H1 (cell line): Measurements from ENCODE around the gene CISH. TPM values are rescaled to one million over a fixed set of nuclear protein-coding genes. Genes with fewer than 3 reads are reported as not detected.

Experiments used
- CTCF ChIA-PET: fragments of 300-600 bp; sonication (Branson Sonifier 250); formaldehyde crosslinking; loops from one replicate; lab custom pipeline; 2021; ENCODE audit not compliant: partially characterized antibody; lab: Charles Lee
- POLR2A ChIA-PET: fragments of 300-600 bp; sonication (Branson Sonifier 250); formaldehyde crosslinking; loops from one replicate; lab custom pipeline; 2021; ENCODE audit warnings: inconsistent platforms; ENCODE audit not compliant: partially characterized antibody; lab: Charles Lee
- DNase-seq, 2 experiments: peaks; one replicate each; pipeline versions ENCODE4 v3.0.0 to v3.0.0-alpha.2; 2010 to 2022; ENCODE audit warnings: low spot score in 2 of 2, low read depth in 1 of 2, mixed read lengths in 1 of 2
- FAIRE-seq: peaks from 2 replicates; lab custom pipeline; 2011; peaks lifted over from hg19 to GRCh38; lab: Jason Lieb, UNC
- H2AFZ ChIP-seq: 2 replicates; pipeline ENCODE4 v1.8.1; 2012; ENCODE audit warnings: low read length, inconsistent platforms
- H2AK5ac ChIP-seq: 2 replicates; pipeline ENCODE4 v1.6.1; 2013; ENCODE audit warnings: low read depth, low read length
- H2BK120ac ChIP-seq: replicated peaks from 2 replicates; pipeline ENCODE3; 2013; ENCODE audit warnings: low read depth, low read length, inconsistent platforms
- H2BK12ac ChIP-seq: 2 replicates; pipeline ENCODE4 v1.6.1; 2013; ENCODE audit warnings: low read depth, low read length
- H2BK15ac ChIP-seq: 2 replicates; pipeline ENCODE4 v1.6.1; 2013; ENCODE audit warnings: low read length
- H2BK20ac ChIP-seq: 2 replicates; pipeline ENCODE4 v1.6.1; 2013; ENCODE audit warnings: low read length
- H2BK5ac ChIP-seq: 2 replicates; pipeline ENCODE4 v1.6.1; 2013; ENCODE audit warnings: low read depth, low read length
- H3K14ac ChIP-seq: 2 replicates; pipeline ENCODE4 v1.6.1; 2013; ENCODE audit warnings: inconsistent platforms; ENCODE audit not compliant: insufficient read length
- H3K18ac ChIP-seq: 2 replicates; pipeline ENCODE4 v1.6.1; 2013; ENCODE audit warnings: low read length; ENCODE audit errors: extremely low read depth
- H3K23ac ChIP-seq: 2 replicates; pipeline ENCODE4 v1.6.1; 2013; ENCODE audit warnings: inconsistent platforms; ENCODE audit not compliant: insufficient read length
- H3K23me2 ChIP-seq: 2 replicates; pipeline ENCODE4 v1.6.1; 2013; ENCODE audit warnings: low read depth, low read length
- H3K27ac ChIP-seq: 2 replicates; pipeline ENCODE4 v1.6.1; 2011; ENCODE audit warnings: low read depth, low read length, inconsistent platforms
- H3K27me3 ChIP-seq, 4 experiments: replicated peaks in 1 of 4; 1 replicate in 1 of 4; 2 replicates in 3 of 4; pipeline versions ENCODE4 v1.6.1 to v1.8.1; 2011 to 2013; ENCODE audit warnings: low read length in 3 of 4, mild to moderate bottlenecking in 3 of 4, inconsistent platforms in 2 of 4, mixed read lengths in 2 of 4, moderate library complexity in 1 of 4; ENCODE audit not compliant: control insufficient read depth in 3 of 4, insufficient read depth in 3 of 4; ENCODE audit errors: extremely low read depth in 1 of 4
- H3K36me3 ChIP-seq, 4 experiments: 2 replicates each; pipeline versions ENCODE4 v1.6.1 to v1.8.1; 2011 to 2013; ENCODE audit warnings: mild to moderate bottlenecking in 4 of 4, low read length in 3 of 4, moderate library complexity in 2 of 4, control low read depth in 1 of 4, inconsistent platforms in 1 of 4; ENCODE audit not compliant: insufficient read depth in 4 of 4, control insufficient read depth in 2 of 4
- H3K4ac ChIP-seq: replicated peaks from 2 replicates; pipeline ENCODE3; 2013; ENCODE audit warnings: low read length, low read depth, mixed read lengths, inconsistent platforms; ENCODE audit not compliant: insufficient read length
- H3K4me1 ChIP-seq, 4 experiments: replicated peaks in 1 of 4; 1 replicate in 1 of 4; 2 replicates in 3 of 4; pipeline versions ENCODE4 v1.6.1 to v1.8.1; 2011 to 2013; ENCODE audit warnings: low read length in 3 of 4, inconsistent platforms in 2 of 4, mixed read lengths in 1 of 4; ENCODE audit not compliant: insufficient read depth in 4 of 4, control insufficient read depth in 3 of 4
- H3K4me2 ChIP-seq, 2 experiments: 2 replicates each; pipeline versions ENCODE4 v1.6.1 to v1.8.1; 2011 to 2013; ENCODE audit warnings: low read depth in 2 of 2, low read length in 2 of 2, control low read depth in 1 of 2, inconsistent platforms in 1 of 2, mild to moderate bottlenecking in 1 of 2; ENCODE audit not compliant: insufficient read depth in 1 of 2
- H3K4me3 ChIP-seq, 4 experiments: fragments of 200-600, 300-600 bp in 1 of 4; sonication (generic), shearing (Covaris generic), sonication (Bioruptor Twin) in 1 of 4; 2 replicates each; pipeline versions ENCODE4 v1.5.1 to v1.8.1; 2011 to 2016; ENCODE audit warnings: low read length in 4 of 4, low read depth in 3 of 4, control low read depth in 2 of 4, inconsistent platforms in 2 of 4, mild to moderate bottlenecking in 2 of 4, mixed read lengths in 1 of 4, moderate library complexity in 1 of 4; ENCODE audit not compliant: insufficient read depth in 2 of 4; ENCODE audit errors: extremely low read depth in 1 of 4
- H3K56ac ChIP-seq: replicated peaks from 2 replicates; pipeline ENCODE3; 2013; ENCODE audit warnings: low read depth, mild to moderate bottlenecking, mixed read lengths, low read length, inconsistent platforms; ENCODE audit not compliant: insufficient read length
- H3K79me1 ChIP-seq: 2 replicates; pipeline ENCODE4 v1.6.1; 2013; ENCODE audit warnings: low read depth, low read length, control low read depth
- H3K79me2 ChIP-seq, 2 experiments: 2 replicates each; pipeline versions ENCODE4 v1.6.1 to v1.8.1; 2012 to 2013; ENCODE audit warnings: low read length in 2 of 2, mild to moderate bottlenecking in 2 of 2, inconsistent platforms in 1 of 2; ENCODE audit not compliant: insufficient read depth in 2 of 2, control insufficient read depth in 1 of 2
- H3K9ac ChIP-seq, 4 experiments: replicated peaks in 1 of 4; 1 replicate in 1 of 4; 2 replicates in 3 of 4; pipeline versions ENCODE4 v1.6.1 to v1.8.1; 2011 to 2013; ENCODE audit warnings: low read depth in 3 of 4, low read length in 3 of 4, control low read depth in 2 of 4, mild to moderate bottlenecking in 2 of 4, moderate library complexity in 2 of 4, inconsistent platforms in 1 of 4; ENCODE audit errors: extremely low read depth in 1 of 4
- H3K9me3 ChIP-seq, 2 experiments: 2 replicates each; pipeline versions ENCODE4 v1.6.1 to v1.8.1; 2012 to 2013; ENCODE audit warnings: mild to moderate bottlenecking in 2 of 2, moderate library complexity in 2 of 2, control low read depth in 1 of 2, inconsistent platforms in 1 of 2, low read depth in 1 of 2, low read length in 1 of 2, mixed read lengths in 1 of 2; ENCODE audit not compliant: insufficient read depth in 2 of 2
- H4K20me1 ChIP-seq, 2 experiments: replicated peaks in 1 of 2; 2 replicates each; pipeline versions ENCODE3 to v1.8.1; 2011 to 2013; ENCODE audit warnings: inconsistent platforms in 2 of 2, low read length in 2 of 2, mild to moderate bottlenecking in 1 of 2; ENCODE audit not compliant: insufficient read depth in 2 of 2, control insufficient read depth in 1 of 2
- H4K5ac ChIP-seq: 2 replicates; pipeline ENCODE4 v1.6.1; 2013; ENCODE audit warnings: low read length, low read depth, mixed read lengths, inconsistent platforms; ENCODE audit not compliant: insufficient read length
- H4K8ac ChIP-seq: 2 replicates; pipeline ENCODE4 v1.8.0; 2013; ENCODE audit warnings: mild to moderate bottlenecking, moderate library complexity, low read length, inconsistent platforms; ENCODE audit not compliant: insufficient read depth; ENCODE audit errors: extremely low read depth
- H4K91ac ChIP-seq: replicated peaks from 2 replicates; pipeline ENCODE3; 2013; ENCODE audit warnings: low read length, mixed read lengths, inconsistent platforms; ENCODE audit not compliant: insufficient read length
- ATF2 ChIP-seq: IDR thresholded peaks from 2 replicates; pipeline ENCODE4 v1.6.1; 2012; ENCODE audit warnings: low read length, inconsistent platforms
- BRCA1 ChIP-seq: IDR thresholded peaks from 2 replicates; pipeline ENCODE4 v1.6.1; 2012; ENCODE audit warnings: low read depth, low read length, improper control_type of control experiment
- CBX5 ChIP-seq: fragments of 300-800, 300-1000 bp; sonication (generic); IDR thresholded peaks from 2 replicates; pipeline ENCODE4 v1.7.1; 2016; ENCODE audit warnings: antibody characterized with exemption, low read length, low read depth
- CREB1 ChIP-seq: IDR thresholded peaks from 2 replicates; pipeline ENCODE4 v1.6.1; 2012; ENCODE audit warnings: inconsistent platforms
- EGR1 ChIP-seq: IDR thresholded peaks from 2 replicates; pipeline ENCODE4 v1.6.1; 2011; ENCODE audit warnings: low read depth, low read length, borderline replicate concordance
- GTF2F1 ChIP-seq: IDR thresholded peaks from 2 replicates; pipeline ENCODE4 v1.6.1; 2012; ENCODE audit warnings: low read depth, low read length, improper control_type of control experiment, borderline replicate concordance
- MAFK ChIP-seq: IDR thresholded peaks from 2 replicates; pipeline ENCODE4 v1.6.1; 2012; ENCODE audit warnings: low read depth, mild to moderate bottlenecking, improper control_type of control experiment, low read length
- POLR2A ChIP-seq, 2 experiments: IDR thresholded peaks; 1 replicate in 1 of 2; 2 replicates in 1 of 2; pipeline ENCODE4 v1.6.1; 2011; ENCODE audit warnings: low read depth in 2 of 2, low read length in 2 of 2, mild to moderate bottlenecking in 2 of 2; ENCODE audit errors: control extremely low read depth in 1 of 2
- RNF2 ChIP-seq: fragments of 200-900, 300-1000 bp; sonication (generic); IDR thresholded peaks from 2 replicates; pipeline ENCODE4 v1.7.1; 2016; ENCODE audit warnings: borderline replicate concordance, low read depth, mild to moderate bottlenecking, antibody characterized with exemption, low read length; ENCODE audit not compliant: poor library complexity, severe bottlenecking; ENCODE audit errors: missing control alignments
- TBP ChIP-seq: IDR thresholded peaks from 2 replicates; pipeline ENCODE4 v1.6.1; 2011; ENCODE audit warnings: low read depth, low read length, improper control_type of control experiment
- TCF12 ChIP-seq: IDR thresholded peaks from 2 replicates; pipeline ENCODE4 v1.6.1; 2011; ENCODE audit warnings: low read depth, mild to moderate bottlenecking, low read length
- TEAD4 ChIP-seq: IDR thresholded peaks from 2 replicates; pipeline ENCODE4 v1.6.1; 2012; ENCODE audit warnings: low read depth, low read length, inconsistent platforms, mixed read lengths
- USF2 ChIP-seq: IDR thresholded peaks from 2 replicates; pipeline ENCODE4 v1.6.1; 2011; ENCODE audit warnings: low read length, improper control_type of control experiment
- polyA plus RNA-seq, 7 experiments: library from polyadenylated mRNA; depleted of rRNA in 3 of 7; stranded (reverse) in 5 of 7; unstranded in 2 of 7; fragments of >200 nt in 5 of 7; fragments of 200-250 nt in 2 of 7; gene quantifications; 1 replicate in 5 of 7; 2 replicates in 1 of 7; 4 replicates in 1 of 7; pipeline versions ENCODE4 v1.2.1 to v1.2.3, GENCODE V29; 2011 to 2013; ENCODE audit warnings: missing spikeins in 2 of 7, mixed read lengths in 2 of 7
- total RNA-seq: library from RNA; stranded (reverse); fragmentation: NEBNext Ultra II Directional; extraction: Animal tissue kit (Norgen Biotek cat#: 25700); gene quantifications from 2 replicates; pipeline ENCODE4 v1.2.1, GENCODE V29; 2021

The CISH gene
- total and polyA plus RNA-seq, 2 of the 8 experiments (the other 6 are each of a cell fraction or from before 2014, with no cell fraction given): 1.9 to 2.2 TPM

- H3K9me3 ChIP-seq: no peaks in the 10 kb centered on the region
- H3K4ac ChIP-seq: no peak overlapping the region
- no peak overlapping the region for H3K4me2 ChIP-seq
- H3K4me3 ChIP-seq: no peak overlapping the region
- no peaks in the 10 kb centered on the region for H4K20me1 ChIP-seq
- H4K91ac ChIP-seq: no peak overlapping the region
- POLR2A ChIA-PET: interaction anchor here (0.9 kb wide), 1 partner anchor 9 kb away, joined by 3 read pairs; no protein-coding TSS in a partner anchor
- no peak overlapping the region for H2BK15ac ChIP-seq
- H3K23me2 ChIP-seq: no peaks in the 10 kb centered on the region
- H2BK5ac ChIP-seq: no peak overlapping the region
- H3K4me1 ChIP-seq: peaks cover 0 to 3% (median 0%) of the 10 kb centered on the region in 4 experiments; a peak in 2 of 7 replicates
- no peak overlapping the region for H2BK20ac ChIP-seq
- H3K9ac ChIP-seq: no peak overlapping the region
- no peak overlapping the region for H3K14ac ChIP-seq
- H3K27ac ChIP-seq: no peak overlapping the region
- no peak overlapping the region for H4K8ac ChIP-seq
- no peak overlapping the region for H3K56ac ChIP-seq
- FAIRE-seq (no peak), DNase-seq (no peak)
- H3K36me3 ChIP-seq: no peaks in the 10 kb centered on the region
- no peak overlapping the region for H2AK5ac ChIP-seq
- no peak overlapping the region for H2BK120ac ChIP-seq
- no peak overlapping the region for H2BK12ac ChIP-seq
- no peak overlapping the region for H2AFZ ChIP-seq
- H4K5ac ChIP-seq: no peak overlapping the region
- no peaks in the 10 kb centered on the region; a peak in 1 of 7 replicates for H3K27me3 ChIP-seq
- CTCF ChIA-PET: interaction anchor here (1.0 to 46.5 kb wide), 5 partner anchors 10 to 55 kb away, joined by 3 to 863 read pairs (median 9); partner anchors contain the start of genes CISH and MAPKAPK3
- H3K23ac ChIP-seq: no peak overlapping the region
- H3K79me1 ChIP-seq: no peaks in the 10 kb centered on the region
- H3K79me2 ChIP-seq: no peaks in the 10 kb centered on the region
- no peak overlapping the region for H3K18ac ChIP-seq
- no peak for TF ChIP-seq RNF2
- no peak for TF ChIP-seq ATF2
- TF ChIP-seq TCF12: no peak
- TF ChIP-seq GTF2F1: no peak
- no peak for TF ChIP-seq CREB1
- TF ChIP-seq BRCA1: no peak
- no peak for TF ChIP-seq USF2
- TF ChIP-seq TEAD4: no peak
- TF ChIP-seq CBX5: no peak
- no peak for TF ChIP-seq POLR2A (IDR thresholded peaks at IDR 0.05; ENCODE audit: control extremely low read depth in 1 of 2, low read depth in 2 of 2, low read length in 2 of 2)
- TF ChIP-seq MAFK: no peak
- TF ChIP-seq EGR1: no peak
- TF ChIP-seq TBP: no peak
Measured at GRCh38 chr3:50559702-50560101, 51.9 kb downstream of the CISH start.
